K562 (cell line): ENCODE results near the gene HJV. TPM values are rescaled to one million over a fixed set of nuclear protein-coding genes. Genes with fewer than 3 reads are reported as not detected.

Source experiments
- CBX1 ChIP-seq: sonication (generic); IDR thresholded peaks from 2 replicates; pipeline ENCODE4 v1.6.1; 2016; ENCODE audit warnings: antibody characterized with exemption, low read depth, mild to moderate bottlenecking
- COPS2 ChIP-seq: fragments of 450-650 bp; conservative IDR thresholded peaks from 2 replicates; pipeline ENCODE4 v1.6.1; 2016; ENCODE audit warnings: mild to moderate bottlenecking, moderate library complexity
- CTBP1 ChIP-seq: fragments of 450-650 bp; IDR thresholded peaks from 2 replicates; pipeline ENCODE4 v1.6.1; 2016; ENCODE audit warnings: borderline replicate concordance
- FOS ChIP-seq: IDR thresholded peaks from 3 replicates; pipeline ENCODE4 v1.6.1; 2011; ENCODE audit not compliant: insufficient read length; ENCODE audit errors: extremely low read depth
- SMAD3 ChIP-seq: fragments of 450-650 bp; formaldehyde crosslinking; conservative IDR thresholded peaks from 2 replicates; pipeline ENCODE4 v1.4.0; 2020; ENCODE audit warnings: mild to moderate bottlenecking
- TAL1 ChIP-seq: fragments of 450-650 bp; IDR thresholded peaks from 2 replicates; pipeline ENCODE4 v1.6.1; 2016; ENCODE audit warnings: mild to moderate bottlenecking
- ZC3H4 ChIP-seq: sonication (generic); formaldehyde crosslinking; IDR thresholded peaks from 2 replicates; pipeline ENCODE4 v1.9.0; 2021; ENCODE audit warnings: missing genetic modification reagents, borderline replicate concordance
- ZNF184 ChIP-seq: sonication (generic); formaldehyde crosslinking; IDR thresholded peaks from 2 replicates; pipeline ENCODE4 v1.5.0; 2020; ENCODE audit warnings: missing genetic modification reagents
- ZNF778 ChIP-seq: fragments of 450-650 bp; formaldehyde crosslinking; IDR thresholded peaks from 2 replicates; pipeline ENCODE4 v1.4.0; 2020; ENCODE audit warnings: mild to moderate bottlenecking, moderate library complexity
- polyA plus RNA-seq, 8 experiments: library from polyadenylated mRNA; depleted of rRNA in 4 of 8; stranded (reverse) in 5 of 8; unstranded in 3 of 8; fragments of >200 nt; fragmentation: Nextera tagmentation in 2 of 8; fragmentation: Illumina TruSeq in 1 of 8; extraction: Ambion mirVana in 2 of 8; extraction: Trizol in 1 of 8; gene quantifications; 2 replicates each; pipeline versions ENCODE4 v1.2.1 to v1.2.3, GENCODE V29; 2011 to 2014; ENCODE audit warnings: inconsistent platforms in 1 of 8, missing spikeins in 1 of 8
- total RNA-seq, 7 experiments: library from RNA; depleted of rRNA in 6 of 7; stranded (reverse); fragments of >200 nt in 6 of 7; fragmentation: Illumina TruSeq in 2 of 7; extraction: Trizol in 2 of 7; gene quantifications; 2 replicates each; pipeline versions ENCODE4 v1.2.1 to v1.2.3, GENCODE V29; 2011 to 2021; ENCODE audit warnings: low replicate concordance in 1 of 7
- TF ChIP-seq, protein P1 (sequence below), 2 experiments: fragments of 450-650 bp; conservative IDR thresholded peaks; 2 replicates each; pipeline ENCODE4 v1.6.1; 2017; ENCODE audit warnings: mild to moderate bottlenecking in 2 of 2, moderate library complexity in 2 of 2
- TF ChIP-seq, protein P2 (sequence below): fragments of 200-600 bp; sonication (generic); IDR thresholded peaks from one replicate; pipeline ENCODE4 v1.6.1; 2012; ENCODE audit warnings: mild to moderate bottlenecking, low read depth, low read length, inconsistent platforms
- TF ChIP-seq, protein P3 (sequence below): fragments of 250-450 bp; sonication (Bioruptor Pico); IDR thresholded peaks from 2 replicates; pipeline ENCODE4 v1.9.0; 2021; ENCODE audit warnings: mild to moderate bottlenecking, inconsistent platforms

The HJV gene
- total and polyA plus RNA-seq, 9 of the 15 experiments (the other 6 are each of a cell fraction or from before 2014, with no cell fraction given) = 1.0 to 6.6 (median 2.4) TPM

DNA sequence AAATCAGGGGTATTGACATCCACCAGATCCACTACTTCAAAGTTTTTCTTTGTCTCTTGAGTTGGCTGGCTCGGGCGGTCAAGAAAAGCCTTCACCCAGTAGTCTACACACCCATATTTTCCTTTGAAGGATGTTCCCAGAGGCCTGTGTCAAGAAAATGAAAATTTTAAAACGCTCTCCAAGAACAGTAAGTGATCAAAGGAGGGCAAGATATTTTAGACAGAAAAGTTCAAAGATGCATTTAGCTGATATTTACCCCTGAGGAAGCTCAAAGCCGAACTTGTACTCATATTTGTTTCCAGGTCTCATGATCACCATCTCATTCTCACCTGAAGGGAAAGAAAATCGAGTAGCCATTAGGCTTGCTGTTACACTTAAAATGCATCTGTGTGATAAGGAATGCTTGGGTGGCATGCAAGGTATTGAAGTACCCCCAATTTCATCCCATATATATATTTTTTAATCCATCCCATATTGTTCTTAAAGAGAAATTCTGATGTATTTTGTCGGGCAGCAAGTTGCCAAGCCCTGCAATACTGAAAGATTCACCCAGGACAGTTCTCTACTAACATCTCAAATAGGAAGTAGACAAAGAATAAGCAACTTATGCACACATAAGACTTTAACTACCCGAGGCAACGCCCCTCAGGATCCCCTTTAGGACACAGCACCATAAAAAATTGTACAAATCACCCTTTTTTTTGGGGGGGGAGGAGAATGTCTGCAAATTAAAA is 26.2 kb downstream of the HJV start (continued):
- TF ChIP-seq, protein P1, sequence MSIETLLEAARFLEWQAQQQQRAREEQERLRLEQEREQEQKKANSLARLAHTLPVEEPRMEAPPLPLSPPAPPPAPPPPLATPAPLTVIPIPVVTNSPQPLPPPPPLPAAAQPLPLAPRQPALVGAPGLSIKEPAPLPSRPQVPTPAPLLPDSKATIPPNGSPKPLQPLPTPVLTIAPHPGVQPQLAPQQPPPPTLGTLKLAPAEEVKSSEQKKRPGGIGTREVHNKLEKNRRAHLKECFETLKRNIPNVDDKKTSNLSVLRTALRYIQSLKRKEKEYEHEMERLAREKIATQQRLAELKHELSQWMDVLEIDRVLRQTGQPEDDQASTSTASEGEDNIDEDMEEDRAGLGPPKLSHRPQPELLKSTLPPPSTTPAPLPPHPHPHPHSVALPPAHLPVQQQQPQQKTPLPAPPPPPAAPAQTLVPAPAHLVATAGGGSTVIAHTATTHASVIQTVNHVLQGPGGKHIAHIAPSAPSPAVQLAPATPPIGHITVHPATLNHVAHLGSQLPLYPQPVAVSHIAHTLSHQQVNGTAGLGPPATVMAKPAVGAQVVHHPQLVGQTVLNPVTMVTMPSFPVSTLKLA (conservative IDR thresholded peaks at IDR 0.05) = no peak
- TF ChIP-seq FOS = no peak
- no peak for TF ChIP-seq ZNF184 (CRISPR knock-in tag)
- TF ChIP-seq, protein P2, sequence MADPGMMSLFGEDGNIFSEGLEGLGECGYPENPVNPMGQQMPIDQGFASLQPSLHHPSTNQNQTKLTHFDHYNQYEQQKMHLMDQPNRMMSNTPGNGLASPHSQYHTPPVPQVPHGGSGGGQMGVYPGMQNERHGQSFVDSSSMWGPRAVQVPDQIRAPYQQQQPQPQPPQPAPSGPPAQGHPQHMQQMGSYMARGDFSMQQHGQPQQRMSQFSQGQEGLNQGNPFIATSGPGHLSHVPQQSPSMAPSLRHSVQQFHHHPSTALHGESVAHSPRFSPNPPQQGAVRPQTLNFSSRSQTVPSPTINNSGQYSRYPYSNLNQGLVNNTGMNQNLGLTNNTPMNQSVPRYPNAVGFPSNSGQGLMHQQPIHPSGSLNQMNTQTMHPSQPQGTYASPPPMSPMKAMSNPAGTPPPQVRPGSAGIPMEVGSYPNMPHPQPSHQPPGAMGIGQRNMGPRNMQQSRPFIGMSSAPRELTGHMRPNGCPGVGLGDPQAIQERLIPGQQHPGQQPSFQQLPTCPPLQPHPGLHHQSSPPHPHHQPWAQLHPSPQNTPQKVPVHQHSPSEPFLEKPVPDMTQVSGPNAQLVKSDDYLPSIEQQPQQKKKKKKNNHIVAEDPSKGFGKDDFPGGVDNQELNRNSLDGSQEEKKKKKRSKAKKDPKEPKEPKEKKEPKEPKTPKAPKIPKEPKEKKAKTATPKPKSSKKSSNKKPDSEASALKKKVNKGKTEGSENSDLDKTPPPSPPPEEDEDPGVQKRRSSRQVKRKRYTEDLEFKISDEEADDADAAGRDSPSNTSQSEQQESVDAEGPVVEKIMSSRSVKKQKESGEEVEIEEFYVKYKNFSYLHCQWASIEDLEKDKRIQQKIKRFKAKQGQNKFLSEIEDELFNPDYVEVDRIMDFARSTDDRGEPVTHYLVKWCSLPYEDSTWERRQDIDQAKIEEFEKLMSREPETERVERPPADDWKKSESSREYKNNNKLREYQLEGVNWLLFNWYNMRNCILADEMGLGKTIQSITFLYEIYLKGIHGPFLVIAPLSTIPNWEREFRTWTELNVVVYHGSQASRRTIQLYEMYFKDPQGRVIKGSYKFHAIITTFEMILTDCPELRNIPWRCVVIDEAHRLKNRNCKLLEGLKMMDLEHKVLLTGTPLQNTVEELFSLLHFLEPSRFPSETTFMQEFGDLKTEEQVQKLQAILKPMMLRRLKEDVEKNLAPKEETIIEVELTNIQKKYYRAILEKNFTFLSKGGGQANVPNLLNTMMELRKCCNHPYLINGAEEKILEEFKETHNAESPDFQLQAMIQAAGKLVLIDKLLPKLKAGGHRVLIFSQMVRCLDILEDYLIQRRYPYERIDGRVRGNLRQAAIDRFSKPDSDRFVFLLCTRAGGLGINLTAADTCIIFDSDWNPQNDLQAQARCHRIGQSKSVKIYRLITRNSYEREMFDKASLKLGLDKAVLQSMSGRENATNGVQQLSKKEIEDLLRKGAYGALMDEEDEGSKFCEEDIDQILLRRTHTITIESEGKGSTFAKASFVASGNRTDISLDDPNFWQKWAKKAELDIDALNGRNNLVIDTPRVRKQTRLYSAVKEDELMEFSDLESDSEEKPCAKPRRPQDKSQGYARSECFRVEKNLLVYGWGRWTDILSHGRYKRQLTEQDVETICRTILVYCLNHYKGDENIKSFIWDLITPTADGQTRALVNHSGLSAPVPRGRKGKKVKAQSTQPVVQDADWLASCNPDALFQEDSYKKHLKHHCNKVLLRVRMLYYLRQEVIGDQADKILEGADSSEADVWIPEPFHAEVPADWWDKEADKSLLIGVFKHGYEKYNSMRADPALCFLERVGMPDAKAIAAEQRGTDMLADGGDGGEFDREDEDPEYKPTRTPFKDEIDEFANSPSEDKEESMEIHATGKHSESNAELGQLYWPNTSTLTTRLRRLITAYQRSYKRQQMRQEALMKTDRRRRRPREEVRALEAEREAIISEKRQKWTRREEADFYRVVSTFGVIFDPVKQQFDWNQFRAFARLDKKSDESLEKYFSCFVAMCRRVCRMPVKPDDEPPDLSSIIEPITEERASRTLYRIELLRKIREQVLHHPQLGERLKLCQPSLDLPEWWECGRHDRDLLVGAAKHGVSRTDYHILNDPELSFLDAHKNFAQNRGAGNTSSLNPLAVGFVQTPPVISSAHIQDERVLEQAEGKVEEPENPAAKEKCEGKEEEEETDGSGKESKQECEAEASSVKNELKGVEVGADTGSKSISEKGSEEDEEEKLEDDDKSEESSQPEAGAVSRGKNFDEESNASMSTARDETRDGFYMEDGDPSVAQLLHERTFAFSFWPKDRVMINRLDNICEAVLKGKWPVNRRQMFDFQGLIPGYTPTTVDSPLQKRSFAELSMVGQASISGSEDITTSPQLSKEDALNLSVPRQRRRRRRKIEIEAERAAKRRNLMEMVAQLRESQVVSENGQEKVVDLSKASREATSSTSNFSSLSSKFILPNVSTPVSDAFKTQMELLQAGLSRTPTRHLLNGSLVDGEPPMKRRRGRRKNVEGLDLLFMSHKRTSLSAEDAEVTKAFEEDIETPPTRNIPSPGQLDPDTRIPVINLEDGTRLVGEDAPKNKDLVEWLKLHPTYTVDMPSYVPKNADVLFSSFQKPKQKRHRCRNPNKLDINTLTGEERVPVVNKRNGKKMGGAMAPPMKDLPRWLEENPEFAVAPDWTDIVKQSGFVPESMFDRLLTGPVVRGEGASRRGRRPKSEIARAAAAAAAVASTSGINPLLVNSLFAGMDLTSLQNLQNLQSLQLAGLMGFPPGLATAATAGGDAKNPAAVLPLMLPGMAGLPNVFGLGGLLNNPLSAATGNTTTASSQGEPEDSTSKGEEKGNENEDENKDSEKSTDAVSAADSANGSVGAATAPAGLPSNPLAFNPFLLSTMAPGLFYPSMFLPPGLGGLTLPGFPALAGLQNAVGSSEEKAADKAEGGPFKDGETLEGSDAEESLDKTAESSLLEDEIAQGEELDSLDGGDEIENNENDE = no peak
- TF ChIP-seq ZC3H4 (CRISPR knock-in tag) = no peak
- no peak for TF ChIP-seq CBX1
- no peak for TF ChIP-seq SMAD3
- TF ChIP-seq TAL1 = 0 out of 2 replicates have a peak, but pooled peaks have one; percentile 1
- TF ChIP-seq, protein P3, sequence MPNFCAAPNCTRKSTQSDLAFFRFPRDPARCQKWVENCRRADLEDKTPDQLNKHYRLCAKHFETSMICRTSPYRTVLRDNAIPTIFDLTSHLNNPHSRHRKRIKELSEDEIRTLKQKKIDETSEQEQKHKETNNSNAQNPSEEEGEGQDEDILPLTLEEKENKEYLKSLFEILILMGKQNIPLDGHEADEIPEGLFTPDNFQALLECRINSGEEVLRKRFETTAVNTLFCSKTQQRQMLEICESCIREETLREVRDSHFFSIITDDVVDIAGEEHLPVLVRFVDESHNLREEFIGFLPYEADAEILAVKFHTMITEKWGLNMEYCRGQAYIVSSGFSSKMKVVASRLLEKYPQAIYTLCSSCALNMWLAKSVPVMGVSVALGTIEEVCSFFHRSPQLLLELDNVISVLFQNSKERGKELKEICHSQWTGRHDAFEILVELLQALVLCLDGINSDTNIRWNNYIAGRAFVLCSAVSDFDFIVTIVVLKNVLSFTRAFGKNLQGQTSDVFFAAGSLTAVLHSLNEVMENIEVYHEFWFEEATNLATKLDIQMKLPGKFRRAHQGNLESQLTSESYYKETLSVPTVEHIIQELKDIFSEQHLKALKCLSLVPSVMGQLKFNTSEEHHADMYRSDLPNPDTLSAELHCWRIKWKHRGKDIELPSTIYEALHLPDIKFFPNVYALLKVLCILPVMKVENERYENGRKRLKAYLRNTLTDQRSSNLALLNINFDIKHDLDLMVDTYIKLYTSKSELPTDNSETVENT = no peak
- no peak for TF ChIP-seq CTBP1
- no peak for TF ChIP-seq COPS2
- no peak for TF ChIP-seq ZNF778 (CRISPR knock-in tag)
